Stimulated activated CD4-positive, alpha-beta T cell treated with anti-CD3 and anti-CD28 coated beads, Interleukin-4, amount 100 ng/mL, for 48 hours (primary cell): ENCODE data around the gene SESN1.

Experiments
- DNase-seq, 2 donors: peaks; one replicate each; pipeline ENCODE4 v3.0.0-alpha.2; 2020; ENCODE audit warnings: low read depth in 2 of 2

SESN1 gene

DNA sequence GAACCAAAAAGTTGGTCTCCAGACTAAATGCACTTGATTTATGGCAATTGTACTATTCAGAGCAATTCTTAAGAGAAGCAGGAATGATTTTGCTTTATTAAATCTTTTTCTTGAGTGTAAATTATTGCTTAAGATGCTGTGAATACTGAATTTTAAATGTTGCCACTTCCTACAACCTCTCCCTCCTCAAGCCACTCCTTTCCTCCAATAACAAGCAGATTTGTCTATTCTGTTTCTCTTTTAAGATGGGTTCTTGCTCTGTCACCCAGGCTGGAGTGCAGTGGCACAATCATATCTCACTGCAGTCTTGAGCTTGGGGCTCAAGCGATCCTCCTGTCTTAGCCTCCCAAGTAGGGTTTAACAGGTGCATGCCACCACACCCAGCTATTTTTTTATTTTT, 65.3 kb downstream of the SESN1 start:
- no peak for DNase-seq

DNA sequence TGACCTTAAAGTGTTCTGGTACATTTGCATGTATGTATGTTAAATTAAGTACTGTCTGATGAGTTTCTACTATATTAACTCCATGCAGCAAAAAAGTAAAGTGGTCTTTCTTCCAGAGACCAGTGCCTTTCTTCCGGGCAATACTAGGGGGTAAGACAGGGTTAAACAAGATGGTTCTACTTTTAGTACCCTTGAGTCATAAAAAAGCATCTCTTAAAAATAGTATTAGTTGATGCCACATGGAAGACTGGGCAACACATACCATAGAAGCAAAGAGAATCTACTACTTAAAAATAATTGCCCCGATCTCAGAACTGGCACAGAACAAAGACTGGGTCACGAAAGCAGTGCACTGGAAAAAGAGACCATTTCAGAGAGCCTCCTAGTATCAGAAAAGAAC, 66.2 kb downstream of the SESN1 start:
- no peak for DNase-seq

DNA sequence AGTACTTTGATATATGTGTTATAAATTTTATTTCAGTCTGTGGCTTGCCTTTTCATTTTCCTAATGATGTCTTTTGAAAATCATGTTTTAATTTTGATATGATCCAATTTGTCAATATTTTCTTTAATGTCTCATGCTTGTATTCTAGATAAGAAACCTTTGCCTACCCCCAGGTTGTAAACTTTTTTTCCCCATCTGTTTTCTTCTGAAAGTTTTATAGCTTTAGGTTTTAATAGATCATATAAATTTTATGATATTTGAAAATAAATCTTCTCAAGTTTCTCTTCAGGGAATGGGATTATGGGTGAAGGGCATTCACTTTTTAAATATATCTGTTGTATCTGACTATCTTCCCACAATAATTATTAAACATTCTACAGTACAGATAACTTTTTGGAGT, 66.7 kb downstream of the SESN1 start:
- DNase-seq: no peak

DNA sequence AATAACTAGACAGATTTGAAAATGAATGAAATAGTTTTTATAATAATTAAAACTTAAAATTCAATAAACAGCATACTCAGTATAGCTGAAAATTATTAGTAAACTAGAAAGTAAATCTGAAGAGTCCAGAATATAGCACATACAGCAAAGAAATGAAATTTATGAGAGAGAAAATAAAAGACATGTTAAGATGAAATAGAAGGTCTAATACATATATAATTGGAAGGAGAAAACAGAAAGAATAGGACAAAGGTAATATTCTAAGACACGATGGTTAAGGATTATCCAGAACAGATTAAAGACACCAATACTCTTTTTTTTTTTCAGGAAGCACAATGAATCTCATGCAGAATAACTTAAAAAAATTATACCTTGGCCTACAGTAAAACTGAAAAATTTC, 69.0 kb downstream of the SESN1 start:
- no peak for DNase-seq

DNA sequence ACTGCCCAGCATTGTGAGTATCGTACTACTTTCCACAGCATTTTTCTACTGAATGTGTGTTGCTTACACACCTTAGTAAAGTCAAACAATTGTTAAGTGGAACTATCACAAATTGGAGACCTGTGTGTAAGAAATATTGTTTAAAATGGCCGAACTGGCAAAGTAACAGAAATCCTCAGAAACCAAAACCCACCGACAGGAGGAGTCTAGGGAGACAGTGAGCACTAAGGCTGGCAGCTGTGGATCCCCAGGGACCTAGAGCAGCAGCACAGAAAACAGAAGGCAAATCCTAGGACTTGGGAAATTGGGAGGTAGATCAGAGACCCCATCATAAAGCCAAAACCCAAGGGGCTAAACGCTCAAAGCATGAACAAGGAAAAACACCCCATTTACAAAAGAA, 69.9 kb downstream of the SESN1 start:
- DNase-seq: no peak

DNA sequence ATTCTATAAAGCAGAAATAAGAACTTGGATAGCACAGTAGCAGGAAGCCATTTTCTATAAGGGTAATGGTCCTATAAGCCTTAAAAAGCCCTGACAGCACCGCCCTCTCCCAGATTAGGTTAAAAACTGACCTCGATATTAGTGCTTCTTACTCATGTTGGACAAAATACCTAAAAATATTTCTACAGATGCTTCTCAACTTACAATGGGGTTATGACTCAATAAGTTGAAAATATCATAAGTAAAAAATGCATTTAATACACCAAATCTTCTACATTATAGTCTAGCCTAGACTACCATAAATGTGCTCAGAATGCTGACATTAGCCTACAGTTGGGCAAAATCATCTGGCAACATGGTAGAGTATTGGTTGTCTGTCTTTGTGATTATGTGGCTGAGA, 70.3 kb downstream of the SESN1 start:
- no peak for DNase-seq

DNA sequence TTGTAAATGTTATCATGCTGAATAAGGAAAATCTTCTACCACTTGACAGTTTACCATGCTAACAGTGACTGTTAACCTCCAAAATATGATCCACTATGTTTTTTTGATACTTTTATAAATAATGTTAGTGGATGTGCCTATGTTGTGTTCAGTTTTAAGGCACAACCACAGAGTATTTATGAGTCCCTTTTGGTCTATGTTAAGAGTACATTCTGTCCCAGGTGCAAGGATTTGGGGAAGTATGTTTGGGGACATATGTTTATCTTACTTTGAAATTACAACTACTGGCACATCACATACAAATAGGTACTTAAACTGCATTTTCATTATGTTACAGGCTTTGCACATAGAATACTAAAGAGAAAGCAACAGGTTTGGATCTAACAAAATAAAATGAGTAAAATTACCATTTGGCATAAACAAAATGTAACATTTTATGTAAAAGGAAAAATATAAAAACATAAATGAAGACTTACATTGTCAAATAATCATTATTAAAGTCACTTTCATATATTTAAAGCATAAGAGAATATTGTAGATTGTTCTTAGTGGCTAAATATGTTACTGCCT, 71.2 kb downstream of the SESN1 start:
- DNase-seq: no peak

DNA sequence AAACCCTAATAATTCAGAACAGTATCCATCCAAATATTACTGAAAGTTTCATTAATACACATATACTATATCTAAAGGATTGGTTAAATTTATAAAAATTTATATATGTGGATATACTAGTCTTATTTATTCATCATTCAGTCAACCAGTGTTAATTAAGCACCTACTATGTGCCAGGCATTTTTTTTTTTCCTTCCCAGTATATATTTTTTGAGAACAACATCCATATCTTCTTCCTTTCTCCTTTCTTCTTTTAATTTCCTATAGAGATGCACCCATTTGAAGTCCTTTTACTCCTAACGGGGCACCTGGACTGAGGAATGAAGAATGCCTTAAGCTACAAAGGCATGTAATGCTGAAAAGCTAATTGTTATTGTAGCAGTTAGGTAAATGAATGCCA, 72.8 kb downstream of the SESN1 start:
- no peak for DNase-seq

DNA sequence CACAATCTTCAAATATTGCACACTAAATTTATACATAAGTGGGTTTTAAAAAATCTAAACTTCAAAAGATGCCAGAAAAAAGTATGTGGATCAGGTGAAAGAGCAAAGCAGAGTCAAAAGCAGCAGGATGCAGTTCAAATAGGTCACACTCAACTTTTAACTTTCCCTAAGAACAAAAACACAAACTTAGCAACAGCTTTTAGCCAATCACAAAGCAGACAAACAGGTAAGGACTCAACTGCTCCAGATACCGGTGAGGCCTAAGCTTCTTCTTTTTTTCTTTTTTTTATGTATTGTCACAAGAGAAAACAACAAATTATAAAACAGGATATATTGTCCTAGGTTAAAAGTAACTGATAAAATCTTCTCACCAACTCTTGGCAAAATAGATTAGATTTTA, 74.7 kb downstream of the SESN1 start:
- no peak for DNase-seq

DNA sequence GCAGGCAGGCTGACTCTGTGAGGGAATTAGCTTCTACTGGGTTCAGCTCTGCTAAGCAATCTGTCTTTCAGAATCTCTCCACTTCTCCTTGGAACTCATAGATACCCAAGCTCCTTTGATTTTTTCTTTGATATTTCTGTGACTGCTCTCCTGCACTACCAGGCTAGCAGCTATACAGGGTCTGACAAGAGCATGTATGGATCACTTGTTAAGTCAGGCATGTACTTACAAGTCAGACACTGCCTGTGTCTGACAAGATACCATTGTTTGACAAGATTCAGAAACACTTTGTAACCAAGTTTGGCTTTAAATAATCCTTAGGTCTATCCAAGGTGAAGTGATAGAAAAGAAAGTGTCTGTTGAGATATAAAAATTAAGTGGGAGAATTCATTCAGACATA, 79.5 kb downstream of the SESN1 start:
- DNase-seq: no peak

DNA sequence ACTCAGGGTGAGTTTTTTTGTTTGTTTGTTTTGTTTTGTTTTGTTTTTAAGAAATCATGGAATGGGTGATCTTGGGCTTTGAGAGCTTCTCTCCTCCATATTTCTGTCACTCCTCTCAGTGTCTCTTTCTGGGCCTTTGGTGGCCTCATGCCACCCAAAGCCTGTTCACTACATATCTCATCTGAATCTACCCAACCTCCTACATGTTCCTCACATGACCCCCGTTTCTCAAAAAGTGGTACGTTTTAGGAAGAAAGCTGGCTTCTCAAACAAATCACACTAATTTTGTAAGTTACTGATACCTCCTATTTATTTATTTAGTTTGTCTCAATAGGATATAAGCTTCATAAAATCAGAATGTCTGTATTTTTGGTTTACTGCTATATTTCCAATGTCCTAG, 80.0 kb downstream of the SESN1 start:
- DNase-seq: no peak

DNA sequence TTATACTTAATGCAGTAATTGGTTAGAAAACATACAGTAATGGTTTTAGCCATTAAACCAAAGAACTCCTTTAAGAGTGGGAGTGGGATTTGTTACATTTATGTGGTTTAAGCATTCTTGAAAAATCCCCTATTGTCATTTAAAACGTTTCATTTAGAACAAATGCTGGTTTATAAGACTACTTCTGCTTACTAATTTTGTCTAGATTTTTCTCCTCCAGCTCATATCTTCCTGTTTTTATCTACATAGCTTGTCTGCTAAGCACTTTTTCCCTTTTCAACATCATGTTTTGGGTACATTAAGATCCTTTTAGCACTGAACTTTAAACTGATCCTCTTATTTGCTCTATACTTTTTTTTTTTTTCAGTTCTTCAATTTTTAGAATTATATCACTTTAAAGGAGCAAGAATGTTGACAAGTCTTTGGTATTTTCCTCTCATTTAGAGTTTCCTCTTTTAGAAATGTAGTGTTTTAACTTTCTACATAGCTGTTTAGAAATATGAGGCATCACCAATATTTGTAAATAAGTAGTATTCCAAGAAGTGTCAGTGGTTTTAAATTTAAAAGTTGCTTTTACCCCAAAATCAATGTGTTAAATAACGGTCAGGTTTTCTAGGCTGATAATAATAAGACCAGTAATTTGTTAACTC, 80.9 kb downstream of the SESN1 start:
- DNase-seq: no peak

DNA sequence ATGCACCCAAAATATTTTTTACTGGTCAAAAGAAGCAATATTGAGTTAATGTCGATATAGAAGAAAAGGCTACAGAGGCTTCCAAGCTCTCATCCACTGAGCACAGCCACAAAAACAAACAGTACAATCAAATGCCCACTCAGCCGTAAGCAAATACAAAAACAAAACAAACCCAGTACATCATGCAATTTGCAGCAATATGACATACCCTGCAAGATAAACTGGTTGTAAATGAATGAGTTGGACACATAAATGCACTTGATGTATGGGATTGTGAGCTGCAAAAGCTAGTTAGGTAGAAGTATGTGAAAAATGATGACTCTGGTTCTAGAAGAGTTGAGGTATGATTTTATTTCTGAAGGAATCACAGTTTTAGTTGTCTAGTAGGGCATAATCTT, 83.9 kb downstream of the SESN1 start:
- DNase-seq: no peak

DNA sequence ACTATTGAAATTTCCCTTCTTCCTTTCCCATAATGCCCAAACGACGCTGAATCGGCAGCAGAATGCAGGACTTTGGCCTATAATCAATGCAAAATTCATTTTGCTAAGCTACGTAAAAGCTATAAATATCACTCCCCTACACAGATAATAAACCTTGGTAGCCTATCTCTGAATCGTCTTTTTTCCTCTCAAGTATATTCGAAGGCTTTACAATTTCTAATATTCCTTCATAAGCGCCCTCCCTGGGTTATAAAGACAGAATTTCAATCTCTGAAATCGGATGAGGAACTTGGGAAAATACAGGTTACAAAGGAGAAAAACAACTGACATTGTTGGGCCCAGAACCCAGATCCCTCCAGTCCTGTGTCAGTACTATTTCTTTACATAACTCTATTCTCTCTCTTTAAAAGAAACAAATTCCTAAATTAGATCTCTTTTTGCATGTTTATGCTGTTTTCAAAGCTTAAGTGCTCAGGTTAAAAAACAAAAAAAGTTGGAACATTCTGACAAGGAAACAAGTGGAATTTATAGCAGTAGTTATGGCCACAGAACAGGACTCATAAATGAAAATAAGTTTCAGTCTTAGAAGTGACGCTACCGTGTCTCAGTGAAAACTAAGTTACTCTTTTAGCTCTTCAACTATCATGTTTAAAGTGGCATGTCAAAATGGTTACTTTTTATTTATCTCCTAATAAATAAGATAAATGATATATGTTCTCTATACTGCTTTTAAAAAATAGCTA, 84.5 kb downstream of the SESN1 start:
- no peak for DNase-seq

DNA sequence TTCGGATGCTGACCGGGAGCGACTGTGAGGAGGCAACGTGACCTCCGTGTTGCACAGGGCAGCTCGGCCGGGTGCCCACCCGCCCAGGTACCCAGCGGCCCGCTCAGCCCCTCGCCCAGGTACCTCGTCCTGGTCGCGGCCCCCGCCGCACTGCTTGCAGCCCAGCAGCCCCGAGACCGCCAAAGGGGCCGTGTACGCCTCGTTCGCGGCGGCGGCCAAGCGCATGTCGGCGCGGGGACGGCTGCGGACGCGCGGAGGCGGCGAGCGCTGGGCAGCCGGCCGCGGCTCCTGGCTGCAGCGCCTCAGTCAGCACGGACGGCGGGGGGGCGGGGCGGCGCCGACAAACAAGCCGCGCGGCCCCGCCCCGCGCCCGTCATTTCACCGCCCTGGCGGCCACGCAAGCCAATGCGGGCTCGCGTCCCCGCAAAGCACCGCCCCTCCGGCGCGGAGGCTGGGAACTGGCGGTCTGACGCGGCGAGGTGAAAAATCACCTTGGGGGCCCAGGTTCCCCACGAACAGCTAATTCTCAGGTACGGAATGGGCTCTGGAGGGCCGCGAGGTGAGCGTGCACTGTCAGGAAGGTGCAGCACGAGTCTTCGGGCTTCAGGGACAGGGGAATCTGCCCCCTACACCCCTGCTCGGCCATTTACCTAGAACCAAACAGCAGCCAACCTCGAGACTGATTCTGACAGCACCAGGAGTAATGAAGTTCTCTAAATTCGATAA, 85.2 kb downstream of the SESN1 start:
- peak; percentile 88 to 89 for DNase-seq

DNA sequence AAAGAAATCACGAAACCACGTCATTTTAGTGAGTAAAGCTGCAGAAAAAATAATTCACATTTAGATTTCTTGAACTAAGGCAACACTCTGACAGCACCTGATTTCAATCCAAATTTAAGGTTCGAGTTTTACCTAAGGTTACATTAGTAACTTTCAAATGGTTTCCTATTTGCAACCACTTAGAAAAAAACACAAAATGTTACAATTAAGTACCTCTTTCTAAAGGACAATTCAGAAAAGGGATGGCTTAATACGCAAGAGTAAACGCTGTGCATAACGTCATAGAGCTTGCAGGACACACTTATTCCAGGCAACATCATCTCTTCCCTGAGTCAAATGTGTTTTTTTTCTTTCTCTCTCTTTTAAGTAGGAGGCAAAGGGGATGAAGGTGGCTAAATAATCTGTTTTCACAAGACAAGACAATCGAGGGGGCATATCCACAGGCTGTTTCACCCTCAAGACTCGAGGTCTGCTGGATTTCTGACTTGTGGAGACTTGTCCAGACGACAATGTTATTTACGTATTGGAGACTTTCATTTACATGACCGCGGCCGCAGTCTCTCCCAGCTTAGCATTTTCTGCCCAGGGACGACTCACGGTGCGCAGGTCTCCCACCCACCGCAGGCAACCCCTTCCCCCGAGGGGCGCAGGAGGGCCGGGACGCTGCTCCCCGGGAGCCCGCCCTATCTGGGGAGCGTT, 86.0 kb downstream of the SESN1 start:
- peak in 1 of 2 donors; percentile 4 for DNase-seq

DNA sequence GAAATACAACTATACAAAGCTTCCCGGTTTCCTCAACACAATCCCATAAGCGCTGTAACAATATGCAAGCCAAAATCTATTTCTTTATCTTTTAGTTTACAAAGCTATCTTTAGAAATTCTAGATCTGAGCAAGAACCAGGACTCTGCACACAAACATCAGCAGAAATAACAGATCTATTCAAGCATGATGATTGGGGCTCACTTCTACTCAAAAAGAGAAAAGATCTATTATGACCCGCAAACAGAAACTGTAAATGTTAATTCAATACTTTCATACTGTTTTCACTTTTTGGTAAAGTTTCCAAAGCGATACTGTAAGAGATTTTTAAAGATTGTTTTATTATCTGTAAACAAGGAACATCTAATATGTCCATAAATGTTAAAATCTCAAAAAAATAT, 86.6 kb downstream of the SESN1 start:
- no peak for DNase-seq

DNA sequence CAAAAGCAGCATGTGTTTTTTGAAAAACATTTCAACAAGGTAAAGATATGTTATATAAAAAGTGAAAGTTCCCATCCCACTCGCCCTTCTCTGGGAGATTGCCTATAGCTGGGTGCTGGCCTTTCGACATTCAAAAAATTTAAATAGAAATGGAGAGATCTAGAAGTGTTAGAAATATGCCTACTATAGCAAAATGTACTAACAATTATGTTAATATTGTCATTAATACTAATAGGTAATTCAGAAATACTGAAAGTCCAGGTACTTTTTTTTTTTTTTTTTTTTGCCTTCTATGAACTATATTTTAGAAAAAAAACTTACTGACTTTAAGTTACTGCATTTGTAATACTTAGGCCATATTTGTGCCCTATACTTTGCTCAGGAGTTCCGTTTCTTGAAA, 87.1 kb downstream of the SESN1 start:
- DNase-seq: no peak

DNA sequence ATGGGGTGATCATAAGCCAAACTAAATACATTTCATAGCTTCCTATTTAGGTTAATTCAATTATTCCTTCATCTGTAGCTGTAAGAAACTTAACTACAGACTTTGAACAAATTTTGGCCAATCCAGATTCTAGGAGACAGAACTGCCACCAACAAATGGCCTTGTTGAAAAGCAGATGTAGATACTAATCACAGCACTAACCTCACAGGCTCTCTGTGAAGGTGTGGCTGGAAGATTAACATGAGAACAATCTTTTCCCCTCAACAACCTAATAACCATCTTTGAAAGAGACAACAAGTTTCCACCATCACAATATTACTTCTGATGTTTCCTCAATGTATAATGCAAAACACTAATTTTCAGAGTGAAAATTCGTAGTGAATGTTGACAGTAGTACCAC, 87.8 kb downstream of the SESN1 start:
- DNase-seq: no peak

DNA sequence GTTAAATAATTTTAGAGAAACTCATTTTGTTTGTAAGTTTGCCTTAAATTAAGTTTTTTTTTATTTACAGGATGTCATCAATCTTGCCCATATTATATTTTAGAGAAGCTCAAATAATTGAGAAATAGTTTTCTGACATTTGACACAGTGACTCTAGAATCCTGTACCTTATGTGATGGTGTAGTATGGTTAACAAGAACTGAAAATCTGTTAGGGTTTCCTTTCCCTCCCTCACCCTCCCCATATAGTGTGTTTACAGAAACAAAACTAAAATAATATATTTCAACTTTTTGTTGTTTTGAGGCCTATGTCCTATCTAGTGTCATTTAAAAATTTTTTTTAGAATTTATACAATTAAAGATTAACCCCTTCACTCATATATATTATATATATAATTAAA, 91.8 kb downstream of the SESN1 start:
- no peak for DNase-seq

DNA sequence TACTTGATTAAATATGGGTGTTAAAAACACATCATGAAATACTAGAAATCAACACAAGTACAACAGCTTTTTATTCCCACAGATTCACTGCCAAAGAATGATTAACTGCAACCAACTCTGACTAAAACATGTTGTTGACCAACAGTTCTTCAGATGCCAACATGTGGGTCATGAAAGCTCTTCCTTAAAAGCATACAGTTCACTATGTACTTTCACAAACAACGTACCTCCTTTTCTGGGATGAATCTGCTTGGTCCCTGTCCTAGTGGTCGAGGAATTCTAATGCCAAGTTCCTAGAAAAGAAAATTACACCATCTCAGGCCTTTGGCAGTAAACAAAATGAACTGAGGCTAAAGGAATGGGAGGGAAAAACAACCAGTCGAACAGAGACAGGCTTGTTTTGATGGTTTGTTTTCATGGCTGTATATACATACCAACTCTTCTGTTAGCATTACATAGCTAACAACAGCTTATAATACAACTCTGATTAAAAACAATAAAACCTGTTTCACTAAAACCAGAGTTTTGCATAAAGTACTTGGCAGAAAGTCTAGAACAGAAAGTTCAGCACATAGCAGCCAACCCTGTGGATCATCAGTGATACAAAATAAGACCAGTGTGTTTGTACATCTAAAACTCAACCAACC, 92.5 kb downstream of the SESN1 start:
- DNase-seq: no peak
